DMS79 (cell line): ENCODE results near the gene CENPP.

ENCODE experiments used
- DNase-seq: peaks from one replicate; lab custom pipeline; 2025; lab: John Stamatoyannopoulos, UW

CENPP gene

GRCh38 chr9:92640398-92641091, 314.8 kb downstream of the CENPP start:
- DNase-seq = no peak

GRCh38 chr9:92641092-92641809, 315.5 kb downstream of the CENPP start:
- DNase-seq = no peak

GRCh38 chr9:92642041-92642451, 316.3 kb downstream of the CENPP start:
- DNase-seq = no peak

GRCh38 chr9:92642564-92642963, 316.8 kb downstream of the CENPP start:
- DNase-seq = no peak

GRCh38 chr9:92644278-92644677, 318.5 kb downstream of the CENPP start:
- DNase-seq = no peak

- DNase-seq = no peak
Observed at GRCh38 chr9:92645041-92645440, 319.3 kb downstream of the CENPP start.

GRCh38 chr9:92647671-92648473, 322.1 kb downstream of the CENPP start:
- no peak for DNase-seq

- DNase-seq = no peak
Observed at GRCh38 chr9:92648474-92648971, 322.8 kb downstream of the CENPP start.

- DNase-seq = no peak
Observed at GRCh38 chr9:92649007-92649406, 323.3 kb downstream of the CENPP start.

- DNase-seq = no peak
Observed at GRCh38 chr9:92650296-92650695, 324.5 kb downstream of the CENPP start.

GRCh38 chr9:92650839-92651621, 325.3 kb downstream of the CENPP start:
- no peak for DNase-seq

GRCh38 chr9:92652461-92652860, 326.7 kb downstream of the CENPP start:
- DNase-seq = no peak

GRCh38 chr9:92654481-92655301, 328.9 kb downstream of the CENPP start:
- no peak for DNase-seq

- no peak for DNase-seq
Observed at GRCh38 chr9:92655366-92655765, 329.6 kb downstream of the CENPP start.

- no peak for DNase-seq
Observed at GRCh38 chr9:92655896-92656536, 330.3 kb downstream of the CENPP start.

- DNase-seq = no peak
Observed at GRCh38 chr9:92656537-92656925, 330.8 kb downstream of the CENPP start.

- DNase-seq = no peak
Observed at GRCh38 chr9:92657296-92658094, 331.7 kb downstream of the CENPP start.

GRCh38 chr9:92658176-92658575, 332.4 kb downstream of the CENPP start:
- DNase-seq = no peak

GRCh38 chr9:92658611-92659010, 332.9 kb downstream of the CENPP start:
- DNase-seq = no peak

- no peak for DNase-seq
Observed at GRCh38 chr9:92659601-92660000, 333.8 kb downstream of the CENPP start.
